Ovary (tissue), 3 donors: ENCODE measurements around the gene HIGD1A.

ENCODE experiments used
- EP300 ChIP-seq: sonication (generic); formaldehyde crosslinking; IDR thresholded peaks from one replicate; pipeline ENCODE4 v1.6.1; 2017; ENCODE audit warnings: antibody characterized with exemption
- POLR2A ChIP-seq: fragments of 450-650 bp; IDR thresholded peaks from one replicate; pipeline ENCODE4 v1.6.1; 2017; ENCODE audit warnings: antibody characterized with exemption, mild to moderate bottlenecking, moderate library complexity
- TF ChIP-seq, protein P1 (sequence below), 3 donors: fragments of 450-650 bp in 2 of 3; fragments of 200-600 bp in 1 of 3; IDR thresholded peaks; one replicate each; pipeline versions ENCODE4 v1.5.1 to v1.8.0; 2016 to 2022; ENCODE audit warnings: antibody characterized with exemption in 3 of 3, mild to moderate bottlenecking in 1 of 3
- donor health status: DM: no; HTN: no; CAD: no.

- TF ChIP-seq, protein P1, sequence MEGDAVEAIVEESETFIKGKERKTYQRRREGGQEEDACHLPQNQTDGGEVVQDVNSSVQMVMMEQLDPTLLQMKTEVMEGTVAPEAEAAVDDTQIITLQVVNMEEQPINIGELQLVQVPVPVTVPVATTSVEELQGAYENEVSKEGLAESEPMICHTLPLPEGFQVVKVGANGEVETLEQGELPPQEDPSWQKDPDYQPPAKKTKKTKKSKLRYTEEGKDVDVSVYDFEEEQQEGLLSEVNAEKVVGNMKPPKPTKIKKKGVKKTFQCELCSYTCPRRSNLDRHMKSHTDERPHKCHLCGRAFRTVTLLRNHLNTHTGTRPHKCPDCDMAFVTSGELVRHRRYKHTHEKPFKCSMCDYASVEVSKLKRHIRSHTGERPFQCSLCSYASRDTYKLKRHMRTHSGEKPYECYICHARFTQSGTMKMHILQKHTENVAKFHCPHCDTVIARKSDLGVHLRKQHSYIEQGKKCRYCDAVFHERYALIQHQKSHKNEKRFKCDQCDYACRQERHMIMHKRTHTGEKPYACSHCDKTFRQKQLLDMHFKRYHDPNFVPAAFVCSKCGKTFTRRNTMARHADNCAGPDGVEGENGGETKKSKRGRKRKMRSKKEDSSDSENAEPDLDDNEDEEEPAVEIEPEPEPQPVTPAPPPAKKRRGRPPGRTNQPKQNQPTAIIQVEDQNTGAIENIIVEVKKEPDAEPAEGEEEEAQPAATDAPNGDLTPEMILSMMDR (IDR thresholded peaks at IDR 0.05), result no peak
- TF ChIP-seq EP300, result no peak
- TF ChIP-seq POLR2A, result no peak
These were observed 55.1 kb downstream of the HIGD1A start for GRCh38 chr3:42749025-42749752.
